ENCODE measurements around the gene GINS2.

The GINS2 gene

DNA sequence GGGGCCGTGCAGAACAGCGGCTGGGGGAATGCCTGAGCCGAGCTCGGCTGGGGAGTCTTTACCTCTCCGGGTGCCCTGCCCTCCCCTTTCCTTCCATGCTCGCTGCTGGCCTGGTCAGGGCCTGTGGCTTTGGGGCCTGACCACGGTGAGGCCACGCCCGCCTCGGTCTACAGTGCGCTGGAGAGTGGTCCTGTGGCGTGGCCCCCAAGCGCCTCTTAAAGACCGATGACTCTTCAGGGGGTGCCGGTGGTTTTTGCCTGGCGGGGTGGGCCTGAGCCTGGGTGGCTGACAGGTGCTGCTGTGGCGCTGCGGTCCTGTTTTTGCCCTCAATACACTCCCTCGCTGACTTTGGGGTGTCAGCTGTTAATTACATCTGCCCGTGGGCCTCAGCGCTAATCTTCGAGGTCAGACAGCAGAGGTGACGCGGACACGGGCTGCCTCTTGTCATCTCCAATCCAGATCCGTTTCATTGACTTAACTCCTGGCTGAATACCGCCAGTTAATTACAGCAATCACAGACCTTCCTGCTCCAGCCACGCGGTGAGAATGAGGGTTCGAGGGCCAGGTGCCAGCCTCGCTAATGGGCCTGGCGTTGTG lies 45.9 kb downstream of the GINS2 start:
- TF ChIP-seq, protein P1, sequence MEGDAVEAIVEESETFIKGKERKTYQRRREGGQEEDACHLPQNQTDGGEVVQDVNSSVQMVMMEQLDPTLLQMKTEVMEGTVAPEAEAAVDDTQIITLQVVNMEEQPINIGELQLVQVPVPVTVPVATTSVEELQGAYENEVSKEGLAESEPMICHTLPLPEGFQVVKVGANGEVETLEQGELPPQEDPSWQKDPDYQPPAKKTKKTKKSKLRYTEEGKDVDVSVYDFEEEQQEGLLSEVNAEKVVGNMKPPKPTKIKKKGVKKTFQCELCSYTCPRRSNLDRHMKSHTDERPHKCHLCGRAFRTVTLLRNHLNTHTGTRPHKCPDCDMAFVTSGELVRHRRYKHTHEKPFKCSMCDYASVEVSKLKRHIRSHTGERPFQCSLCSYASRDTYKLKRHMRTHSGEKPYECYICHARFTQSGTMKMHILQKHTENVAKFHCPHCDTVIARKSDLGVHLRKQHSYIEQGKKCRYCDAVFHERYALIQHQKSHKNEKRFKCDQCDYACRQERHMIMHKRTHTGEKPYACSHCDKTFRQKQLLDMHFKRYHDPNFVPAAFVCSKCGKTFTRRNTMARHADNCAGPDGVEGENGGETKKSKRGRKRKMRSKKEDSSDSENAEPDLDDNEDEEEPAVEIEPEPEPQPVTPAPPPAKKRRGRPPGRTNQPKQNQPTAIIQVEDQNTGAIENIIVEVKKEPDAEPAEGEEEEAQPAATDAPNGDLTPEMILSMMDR (conservative IDR thresholded peaks at IDR 0.05; ENCODE audit: low read length), result no peak
- TF ChIP-seq EZH2phosphoT487 (IDR thresholded peaks at IDR 0.05; ENCODE audit: borderline replicate concordance), result no peak
- H3K79me2 ChIP-seq (ENCODE audit: insufficient read depth, low read length), result peaks cover 100% of the 10 kb centered on the region

DNA sequence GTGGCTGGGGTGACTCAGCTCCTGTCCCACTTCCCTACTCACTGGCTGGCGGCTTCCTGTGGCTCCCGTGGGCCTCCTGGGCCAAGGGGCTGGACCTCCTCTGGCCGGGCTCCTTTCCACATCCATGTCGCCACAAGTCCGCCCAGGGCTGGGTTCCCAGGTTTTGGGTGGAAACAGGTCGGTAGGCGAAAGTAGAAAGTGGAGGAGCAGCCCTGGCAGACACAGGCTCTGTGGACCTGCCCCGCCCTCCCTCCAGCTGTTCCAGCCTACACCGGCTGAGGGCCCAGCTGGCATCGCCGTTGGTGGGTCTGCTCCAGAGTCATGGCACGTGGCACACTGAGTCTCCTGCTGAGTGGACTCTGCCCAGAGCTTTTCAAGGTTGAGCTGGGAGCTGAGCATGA lies 47.0 kb downstream of the GINS2 start:
- Histone ChIP-seq H3K9me2 (replicated peaks; ENCODE audit: low read depth, low read length) (no peaks in the 10 kb centered on the region), H3F3A (ENCODE audit: low read depth) (no peaks in the 10 kb centered on the region), H3K9me3 (ENCODE audit: insufficient read depth, low read depth, low read length) (no peaks in the 10 kb centered on the region), H3K9ac (ENCODE audit: low read depth, low read length, poor library complexity, severe bottlenecking) (no peak overlapping the region), H3K36me3 (ENCODE audit: insufficient read depth, low read length) (peaks cover 99% of the 10 kb centered on the region; the same call in 1 of the 2 replicates), H3K4me2 (ENCODE audit: low read depth, low read length, poor library complexity, severe bottlenecking) (no peak overlapping the region), H3K4me3 (ENCODE audit: low read length, poor library complexity, severe bottlenecking) (no peak overlapping the region), H2AFZ (ENCODE audit: low read length) (no peak overlapping the region), H4K20me1 (ENCODE audit: insufficient read depth, low read length, poor library complexity, severe bottlenecking) (peaks cover 99% of the 10 kb centered on the region), H3K4me1 (ENCODE audit: insufficient read depth, low read length, poor library complexity, severe bottlenecking) (no peaks in the 10 kb centered on the region), H3K27me3 (ENCODE audit: insufficient read depth, low read length, poor library complexity, severe bottlenecking) (no peaks in the 10 kb centered on the region), H3K79me2 (ENCODE audit: insufficient read depth, low read length) (peaks cover 100% of the 10 kb centered on the region)
- TF ChIP-seq, protein P1 (conservative IDR thresholded peaks at IDR 0.05; ENCODE audit: low read length), result no peak
- no peak for TF ChIP-seq EZH2phosphoT487 (IDR thresholded peaks at IDR 0.05; ENCODE audit: borderline replicate concordance)

More for the DNA sequence above, 45.9 kb downstream of the GINS2 start:
- no peaks in the 10 kb centered on the region for H3K4me1 ChIP-seq (ENCODE audit: insufficient read depth, low read length, poor library complexity, severe bottlenecking)
- no peaks in the 10 kb centered on the region for H3K27me3 ChIP-seq (ENCODE audit: insufficient read depth, low read length, poor library complexity, severe bottlenecking)
- H3K4me2 ChIP-seq (ENCODE audit: low read depth, low read length, poor library complexity, severe bottlenecking), result no peak overlapping the region
- no peak overlapping the region for H2AFZ ChIP-seq (ENCODE audit: low read length)
- no peak overlapping the region for H3K4me3 ChIP-seq (ENCODE audit: low read length, poor library complexity, severe bottlenecking)
- no peak overlapping the region for H3K9ac ChIP-seq (ENCODE audit: low read depth, low read length, poor library complexity, severe bottlenecking)
- H3K9me2 ChIP-seq (replicated peaks; ENCODE audit: low read depth, low read length), result no peaks in the 10 kb centered on the region
- H4K20me1 ChIP-seq (ENCODE audit: insufficient read depth, low read length, poor library complexity, severe bottlenecking), result peaks cover 99% of the 10 kb centered on the region
- no peaks in the 10 kb centered on the region for H3K9me3 ChIP-seq (ENCODE audit: insufficient read depth, low read depth, low read length)
- peaks cover 99% of the 10 kb centered on the region; the same call in 1 of the 2 replicates for H3K36me3 ChIP-seq (ENCODE audit: insufficient read depth, low read length)
- no peaks in the 10 kb centered on the region for H3F3A ChIP-seq (ENCODE audit: low read depth)

DNA sequence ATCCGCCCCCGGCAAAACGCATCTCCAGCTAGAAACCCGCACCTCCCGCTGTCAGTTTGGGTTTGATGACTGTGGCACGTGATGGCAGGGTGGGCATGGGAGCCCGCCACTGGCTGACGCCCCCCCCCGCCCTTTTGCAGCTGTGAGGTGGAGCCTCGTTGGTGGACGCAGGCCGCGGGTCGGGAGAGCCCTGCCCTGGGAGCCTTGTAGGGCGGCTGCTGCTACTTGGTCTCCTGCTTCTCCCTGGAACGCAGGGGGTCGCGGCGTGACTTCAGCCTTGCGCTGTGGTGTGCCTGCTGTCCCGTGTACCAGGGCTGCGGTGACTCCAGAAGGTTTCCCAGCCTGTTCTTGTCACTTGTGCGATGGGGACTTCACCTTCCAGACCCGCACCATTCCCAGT lies 47.4 kb downstream of the GINS2 start:
- peaks cover 99% of the 10 kb centered on the region; the same call in 1 of the 2 replicates for H3K36me3 ChIP-seq (ENCODE audit: insufficient read depth, low read length)
- H3K9me3 ChIP-seq (ENCODE audit: insufficient read depth, low read depth, low read length), result no peaks in the 10 kb centered on the region
- no peaks in the 10 kb centered on the region for H3K27me3 ChIP-seq (ENCODE audit: insufficient read depth, low read length, poor library complexity, severe bottlenecking)
- H2AFZ ChIP-seq (ENCODE audit: low read length), result no peak overlapping the region
- TF ChIP-seq, protein P1 (conservative IDR thresholded peaks at IDR 0.05; ENCODE audit: low read length), result no peak
- TF ChIP-seq EZH2phosphoT487 (IDR thresholded peaks at IDR 0.05; ENCODE audit: borderline replicate concordance), result no peak
- H3K9ac ChIP-seq (ENCODE audit: low read depth, low read length, poor library complexity, severe bottlenecking), result no peak overlapping the region
- no peaks in the 10 kb centered on the region for H3F3A ChIP-seq (ENCODE audit: low read depth)
- no peak overlapping the region for H3K4me2 ChIP-seq (ENCODE audit: low read depth, low read length, poor library complexity, severe bottlenecking)
- H3K4me3 ChIP-seq (ENCODE audit: low read length, poor library complexity, severe bottlenecking), result no peak overlapping the region
- H3K9me2 ChIP-seq (replicated peaks; ENCODE audit: low read depth, low read length), result no peaks in the 10 kb centered on the region
- H3K79me2 ChIP-seq (ENCODE audit: insufficient read depth, low read length), result peaks cover 100% of the 10 kb centered on the region
- H3K4me1 ChIP-seq (ENCODE audit: insufficient read depth, low read length, poor library complexity, severe bottlenecking), result no peaks in the 10 kb centered on the region
- H4K20me1 ChIP-seq (ENCODE audit: insufficient read depth, low read length, poor library complexity, severe bottlenecking), result peaks cover 99% of the 10 kb centered on the region
